GM21717 (cell line): ENCODE data around the gene GRID1.
"Not testable (repeated sequence)": the region's sequence is repeated elsewhere in the genome, so short reads cannot be mapped to it uniquely, and the experiment has no call there.

Experiments
- ATAC-seq: cut with Tn5 transposase; IDR thresholded peaks from one replicate; pipeline ENCODE4 v1.9.1; 2021; ENCODE audit warnings: mild to moderate bottlenecking, moderate library complexity; ENCODE audit not compliant: unreplicated experiment

GRID1 gene

GRCh38 chr10:85863301-85864172, 503.1 kb downstream of the GRID1 start:
- no peak for ATAC-seq

- ATAC-seq, result no peak
These were observed 503.8 kb downstream of the GRID1 start for GRCh38 chr10:85862771-85863170.

GRCh38 chr10:85861513-85862197, 504.9 kb downstream of the GRID1 start:
- ATAC-seq, result no peak

GRCh38 chr10:85859859-85860258, 506.7 kb downstream of the GRID1 start:
- no peak for ATAC-seq

- ATAC-seq, result no peak
These were observed 507.6 kb downstream of the GRID1 start for GRCh38 chr10:85858776-85859515.

- ATAC-seq, result no peak
These were observed 508.8 kb downstream of the GRID1 start for GRCh38 chr10:85857791-85858190.

GRCh38 chr10:85857305-85857704, 509.3 kb downstream of the GRID1 start:
- ATAC-seq, result no peak

GRCh38 chr10:85851934-85852333, 514.7 kb downstream of the GRID1 start:
- ATAC-seq, result no peak

- ATAC-seq, result no peak
These were observed 515.3 kb downstream of the GRID1 start for GRCh38 chr10:85851325-85851724.

- no peak for ATAC-seq
These were observed 515.9 kb downstream of the GRID1 start for GRCh38 chr10:85850736-85851135.

GRCh38 chr10:85849315-85849714, 517.3 kb downstream of the GRID1 start:
- no peak for ATAC-seq

- no peak for ATAC-seq
These were observed 517.8 kb downstream of the GRID1 start for GRCh38 chr10:85848756-85849155.

- no peak for ATAC-seq
These were observed 519.5 kb downstream of the GRID1 start for GRCh38 chr10:85847085-85847484.

- ATAC-seq, result not testable (repeated sequence)
These were observed 527.9 kb downstream of the GRID1 start for GRCh38 chr10:85838660-85839059.

GRCh38 chr10:85832988-85833387, 533.6 kb downstream of the GRID1 start:
- no peak for ATAC-seq

- ATAC-seq, result no peak
These were observed 535.2 kb downstream of the GRID1 start for GRCh38 chr10:85831422-85831821.

- no peak for ATAC-seq
These were observed 540.2 kb downstream of the GRID1 start for GRCh38 chr10:85826377-85826776.

- ATAC-seq, result no peak
These were observed 555.2 kb downstream of the GRID1 start for GRCh38 chr10:85811405-85811804.

GRCh38 chr10:85810674-85811073, 555.9 kb downstream of the GRID1 start:
- no peak for ATAC-seq

- no peak for ATAC-seq
These were observed 571.1 kb downstream of the GRID1 start for GRCh38 chr10:85795460-85795859.

- no peak for ATAC-seq
These were observed 572.0 kb downstream of the GRID1 start for GRCh38 chr10:85794553-85794952.

GRCh38 chr10:85792533-85792858, 574.1 kb downstream of the GRID1 start:
- no peak for ATAC-seq
